HepG2 (cell line): ENCODE data around the gene CDKN3. TPM values are rescaled to one million over a fixed set of nuclear protein-coding genes. Genes with fewer than 3 reads are reported as not detected.
A peak's percentile ranks its signal among the peaks of the same experiment; 100 is the strongest.

Source experiments
- ERF ChIP-seq: IDR thresholded peaks from 2 replicates; pipeline ENCODE4 v1.6.1; 2018; ENCODE audit warnings: missing biosample characterization, missing genetic modification reagents
- HNF1A ChIP-seq, 2 experiments: sonication (generic) in 1 of 2; formaldehyde crosslinking in 1 of 2; IDR thresholded peaks; 2 replicates each; pipeline versions ENCODE4 v1.4.0 to v1.6.1; 2016 to 2020; ENCODE audit warnings: borderline replicate concordance in 1 of 2, low read depth in 1 of 2, mild to moderate bottlenecking in 1 of 2, missing genetic modification reagents in 1 of 2
- HNF4G ChIP-seq, 2 experiments: sonication (generic) in 1 of 2; formaldehyde crosslinking in 1 of 2; IDR thresholded peaks; 2 replicates each; pipeline versions ENCODE4 v1.4.0 to v1.6.1; 2011 to 2020; ENCODE audit warnings: borderline replicate concordance in 2 of 2, low read depth in 2 of 2, mild to moderate bottlenecking in 2 of 2, low read length in 1 of 2, missing genetic modification reagents in 1 of 2, moderate library complexity in 1 of 2
- HOMEZ ChIP-seq: IDR thresholded peaks from 2 replicates; pipeline ENCODE4 v1.6.1; 2016; ENCODE audit warnings: low read depth
- HOXA7 ChIP-seq: sonication (generic); formaldehyde crosslinking; IDR thresholded peaks from 2 replicates; pipeline ENCODE4 v1.8.1; 2022; ENCODE audit warnings: mild to moderate bottlenecking, missing genetic modification reagents, moderate library complexity
- IRF2 ChIP-seq: IDR thresholded peaks from 2 replicates; pipeline ENCODE4 v1.6.1; 2018; ENCODE audit warnings: missing genetic modification reagents, missing compliant biosample characterization
- KAT7 ChIP-seq: IDR thresholded peaks from 2 replicates; pipeline ENCODE4 v1.6.1; 2018; ENCODE audit warnings: borderline replicate concordance, missing compliant biosample characterization
- KLF16 ChIP-seq, 2 experiments: sonication (generic) in 1 of 2; formaldehyde crosslinking in 1 of 2; IDR thresholded peaks; 2 replicates each; pipeline versions ENCODE4 v1.6.1 to v1.8.0; 2016 to 2023; ENCODE audit warnings: missing genetic modification reagents in 2 of 2, missing compliant biosample characterization in 1 of 2
- MAZ ChIP-seq, 2 experiments: sonication (generic) in 1 of 2; formaldehyde crosslinking in 1 of 2; IDR thresholded peaks; 2 replicates each; pipeline versions ENCODE4 v1.5.0 to v1.6.1; 2012 to 2020; ENCODE audit warnings: low read depth in 2 of 2, mild to moderate bottlenecking in 2 of 2, borderline replicate concordance in 1 of 2, improper control_type of control experiment in 1 of 2, low read length in 1 of 2, missing genetic modification reagents in 1 of 2, moderate library complexity in 1 of 2
- POLR2AphosphoS5 ChIP-seq: IDR thresholded peaks from 2 replicates; pipeline ENCODE4 v1.6.1; 2012; ENCODE audit warnings: low read depth, low read length
- REPIN1 ChIP-seq: sonication (generic); formaldehyde crosslinking; IDR thresholded peaks from 2 replicates; pipeline ENCODE4 v1.8.0; 2022; ENCODE audit warnings: missing genetic modification reagents, low read depth, mild to moderate bottlenecking, borderline replicate concordance
- RXRB ChIP-seq: IDR thresholded peaks from 2 replicates; pipeline ENCODE4 v1.6.1; 2016; ENCODE audit warnings: borderline replicate concordance, missing genetic modification reagents, missing compliant biosample characterization
- TBX2 ChIP-seq: sonication (generic); formaldehyde crosslinking; IDR thresholded peaks from 2 replicates; pipeline ENCODE4 v1.5.0; 2020; ENCODE audit warnings: missing genetic modification reagents, mild to moderate bottlenecking, borderline replicate concordance
- WIZ ChIP-seq: sonication (generic); formaldehyde crosslinking; IDR thresholded peaks from 2 replicates; pipeline ENCODE4 v1.5.1; 2020; ENCODE audit warnings: mild to moderate bottlenecking, missing genetic modification reagents
- ZBTB8A ChIP-seq: sonication (generic); formaldehyde crosslinking; IDR thresholded peaks from 2 replicates; pipeline ENCODE4 v1.4.0; 2020; ENCODE audit warnings: mild to moderate bottlenecking, low read depth, missing genetic modification reagents, borderline replicate concordance
- ZNF143 ChIP-seq: sonication (generic); formaldehyde crosslinking; IDR thresholded peaks from 2 replicates; pipeline ENCODE4 v1.4.0; 2020; ENCODE audit warnings: missing genetic modification reagents
- ZNF3 ChIP-seq: IDR thresholded peaks from 2 replicates; pipeline ENCODE4 v1.7.0; 2017; ENCODE audit warnings: inconsistent platforms
- ZNF496 ChIP-seq: sonication (generic); formaldehyde crosslinking; IDR thresholded peaks from 2 replicates; pipeline ENCODE4 v1.8.1; 2023; ENCODE audit warnings: mild to moderate bottlenecking, moderate library complexity, missing genetic modification reagents; ENCODE audit not compliant: insufficient replicate concordance
- ZNF605 ChIP-seq: sonication (generic); formaldehyde crosslinking; IDR thresholded peaks from 2 replicates; pipeline ENCODE4 v1.8.0; 2022; ENCODE audit warnings: mild to moderate bottlenecking, missing genetic modification reagents
- ZNF691 ChIP-seq: sonication (generic); formaldehyde crosslinking; IDR thresholded peaks from 2 replicates; pipeline ENCODE4 v1.4.0; 2020; ENCODE audit warnings: missing genetic modification reagents, low read depth, mild to moderate bottlenecking, borderline replicate concordance
- polyA plus RNA-seq, 8 experiments: library from polyadenylated mRNA; depleted of rRNA in 3 of 8; stranded (reverse) in 7 of 8; unstranded in 1 of 8; fragments of >200 nt; fragmentation: Illumina TruSeq in 4 of 8; extraction: Trizol in 4 of 8; gene quantifications; 2 replicates each; pipeline versions ENCODE4 v1.2.1 to v1.2.3, GENCODE V29; 2011 to 2016; ENCODE audit warnings: low read depth in 4 of 8, missing spikeins in 1 of 8, mixed read lengths in 1 of 8; ENCODE audit not compliant: insufficient read depth in 1 of 8
- total RNA-seq, 5 experiments: library from RNA; depleted of rRNA; stranded (reverse); fragments of >200 nt; fragmentation: Illumina TruSeq; extraction: Trizol; gene quantifications; 2 replicates each; pipeline ENCODE4 v1.2.3, GENCODE V29; 2016; ENCODE audit warnings: low read depth in 1 of 5

The CDKN3 gene
- total and polyA plus RNA-seq, 2 of the 13 experiments (the other 11 are each of a cell fraction or from before 2014, with no cell fraction given) = 63.0 to 88.9 TPM

GRCh38 chr14:54366736-54367735 lies 29.8 kb upstream of the CDKN3 start (continued):
- 0 out of 2 replicates have a peak, but pooled peaks have one; percentile 13 for TF ChIP-seq HNF1A (IDR thresholded peaks at IDR 0.05; ENCODE audit: low read depth)
- TF ChIP-seq HNF1A (CRISPR knock-in tag; IDR thresholded peaks at IDR 0.05; ENCODE audit: borderline replicate concordance) = no peak
- no peak for TF ChIP-seq ZBTB8A (CRISPR knock-in tag)
- peak; percentile 63; the same call in 1 of the 2 replicates for TF ChIP-seq WIZ (CRISPR knock-in tag)
- TF ChIP-seq RXRB (CRISPR knock-in tag) = 0 out of 2 replicates have a peak, but pooled peaks have one; percentile 38
- TF ChIP-seq ERF = peak; percentile 56; the same call in 1 of the 2 replicates
- TF ChIP-seq KAT7 (CRISPR knock-in tag) = peak; percentile 59; the same call in 1 of the 2 replicates
- TF ChIP-seq IRF2 (CRISPR knock-in tag) = peak; percentile 31; the same call in 1 of the 2 replicates
- peak; percentile 39; the same call in 1 of the 2 replicates for TF ChIP-seq REPIN1 (CRISPR knock-in tag)
- TF ChIP-seq ZNF3 (CRISPR knock-in tag) = no peak
- TF ChIP-seq ZNF143 (CRISPR knock-in tag) = peak; percentile 82
- no peak for TF ChIP-seq HNF4G (IDR thresholded peaks at IDR 0.05; ENCODE audit: borderline replicate concordance, low read depth, low read length)
- no peak for TF ChIP-seq HNF4G (CRISPR knock-in tag; IDR thresholded peaks at IDR 0.05; ENCODE audit: borderline replicate concordance, low read depth)
- no peak for TF ChIP-seq ZNF691 (CRISPR knock-in tag)
- peak in 1 of 2 experiments; percentile 49; a peak in 2 of 4 replicates for TF ChIP-seq KLF16 (CRISPR knock-in tag; IDR thresholded peaks at IDR 0.05)
- TF ChIP-seq POLR2AphosphoS5 = peak; percentile 95
- TF ChIP-seq ZNF605 (CRISPR knock-in tag) = peak; percentile 40; the same call in 1 of the 2 replicates
- no peak for TF ChIP-seq ZNF496 (CRISPR knock-in tag)
- TF ChIP-seq HOXA7 = no peak
- peak; percentile 57; the same call in 1 of the 2 replicates for TF ChIP-seq TBX2 (CRISPR knock-in tag)
- TF ChIP-seq HOMEZ (CRISPR knock-in tag) = no peak
- 0 out of 2 replicates have a peak, but pooled peaks have one; percentile 27 for TF ChIP-seq MAZ (IDR thresholded peaks at IDR 0.05; ENCODE audit: borderline replicate concordance, low read depth, low read length)
- no peak for TF ChIP-seq MAZ (CRISPR knock-in tag; IDR thresholded peaks at IDR 0.05; ENCODE audit: low read depth)
